ENCODE results near the gene EXOC2. TPM values are rescaled to one million over a fixed set of nuclear protein-coding genes. Genes with fewer than 3 reads are reported as not detected.

Gene EXOC2
- total RNA-seq, 2 donors from 2014 or later, result 17.2 to 24.1 TPM

DNA sequence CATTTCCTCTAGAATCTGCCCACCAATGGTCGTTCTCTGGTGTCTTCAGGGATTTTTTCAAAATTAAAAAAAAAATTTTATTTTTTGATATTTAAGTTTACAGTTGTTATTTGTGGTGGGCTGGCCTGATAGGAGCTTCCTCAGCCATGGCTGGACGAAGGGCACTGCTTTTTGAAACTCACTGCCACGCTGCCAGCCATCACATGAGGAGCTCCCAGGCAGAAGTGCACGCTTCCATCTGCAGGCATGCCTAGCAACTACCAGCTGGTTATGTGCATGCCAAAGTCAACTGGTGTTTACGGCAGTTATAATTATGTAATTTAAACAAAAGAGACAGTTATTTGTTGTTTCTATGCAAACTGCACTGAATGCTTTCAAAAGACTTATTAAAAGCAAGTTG, 196.3 kb downstream of the EXOC2 start:
- Histone ChIP-seq H3K9me3 (no peaks in the 10 kb centered on the region), H3K27ac (no peak overlapping the region), H3K4me3 (no peak overlapping the region), H3K27me3 (replicated peaks; ENCODE audit: insufficient read depth) (no peaks in the 10 kb centered on the region), H3K36me3 (peaks cover 3% of the 10 kb centered on the region), H3K4me1 (ENCODE audit: control insufficient read depth in 1 of 2, low read depth in 2 of 2) (no peaks in the 10 kb centered on the region)
- ATAC-seq (ENCODE audit: insufficient number of reproducible peaks, low FRiP score, low read depth) (no peak), DNase-seq (ENCODE audit: low spot score) (no peak)
- TF ChIP-seq, protein P1, sequence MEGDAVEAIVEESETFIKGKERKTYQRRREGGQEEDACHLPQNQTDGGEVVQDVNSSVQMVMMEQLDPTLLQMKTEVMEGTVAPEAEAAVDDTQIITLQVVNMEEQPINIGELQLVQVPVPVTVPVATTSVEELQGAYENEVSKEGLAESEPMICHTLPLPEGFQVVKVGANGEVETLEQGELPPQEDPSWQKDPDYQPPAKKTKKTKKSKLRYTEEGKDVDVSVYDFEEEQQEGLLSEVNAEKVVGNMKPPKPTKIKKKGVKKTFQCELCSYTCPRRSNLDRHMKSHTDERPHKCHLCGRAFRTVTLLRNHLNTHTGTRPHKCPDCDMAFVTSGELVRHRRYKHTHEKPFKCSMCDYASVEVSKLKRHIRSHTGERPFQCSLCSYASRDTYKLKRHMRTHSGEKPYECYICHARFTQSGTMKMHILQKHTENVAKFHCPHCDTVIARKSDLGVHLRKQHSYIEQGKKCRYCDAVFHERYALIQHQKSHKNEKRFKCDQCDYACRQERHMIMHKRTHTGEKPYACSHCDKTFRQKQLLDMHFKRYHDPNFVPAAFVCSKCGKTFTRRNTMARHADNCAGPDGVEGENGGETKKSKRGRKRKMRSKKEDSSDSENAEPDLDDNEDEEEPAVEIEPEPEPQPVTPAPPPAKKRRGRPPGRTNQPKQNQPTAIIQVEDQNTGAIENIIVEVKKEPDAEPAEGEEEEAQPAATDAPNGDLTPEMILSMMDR (IDR thresholded peaks at IDR 0.05), result no peak

DNA sequence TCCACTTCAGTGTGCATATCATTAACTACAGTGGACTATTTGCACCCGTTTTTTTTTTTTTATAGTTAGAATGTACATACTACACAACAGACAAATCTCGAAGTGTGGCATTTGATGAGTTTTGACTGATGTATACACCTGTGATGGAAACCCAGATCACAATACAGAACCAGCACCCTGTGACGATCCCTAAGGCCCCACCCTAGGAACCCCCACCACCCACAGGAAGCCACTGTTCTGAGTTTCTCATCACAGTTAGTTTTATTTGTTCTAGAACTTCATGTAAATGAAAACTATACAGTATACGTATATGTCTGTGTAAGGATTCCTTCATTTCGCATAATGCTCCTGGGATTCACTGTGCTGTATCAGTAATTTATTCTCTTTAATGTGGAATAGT, 198.5 kb downstream of the EXOC2 start:
- no peak overlapping the region for H3K4me3 ChIP-seq
- H3K9me3 ChIP-seq, result no peaks in the 10 kb centered on the region
- H3K27me3 ChIP-seq (replicated peaks; ENCODE audit: insufficient read depth), result no peaks in the 10 kb centered on the region
- peaks cover 3% of the 10 kb centered on the region for H3K36me3 ChIP-seq
- H3K4me1 ChIP-seq (ENCODE audit: control insufficient read depth in 1 of 2, low read depth in 2 of 2), result no peaks in the 10 kb centered on the region
- no peak for DNase-seq (ENCODE audit: low spot score)
- no peak overlapping the region for H3K27ac ChIP-seq
- ATAC-seq (ENCODE audit: insufficient number of reproducible peaks, low FRiP score, low read depth), result no peak
- TF ChIP-seq, protein P1 (IDR thresholded peaks at IDR 0.05), result no peak

DNA sequence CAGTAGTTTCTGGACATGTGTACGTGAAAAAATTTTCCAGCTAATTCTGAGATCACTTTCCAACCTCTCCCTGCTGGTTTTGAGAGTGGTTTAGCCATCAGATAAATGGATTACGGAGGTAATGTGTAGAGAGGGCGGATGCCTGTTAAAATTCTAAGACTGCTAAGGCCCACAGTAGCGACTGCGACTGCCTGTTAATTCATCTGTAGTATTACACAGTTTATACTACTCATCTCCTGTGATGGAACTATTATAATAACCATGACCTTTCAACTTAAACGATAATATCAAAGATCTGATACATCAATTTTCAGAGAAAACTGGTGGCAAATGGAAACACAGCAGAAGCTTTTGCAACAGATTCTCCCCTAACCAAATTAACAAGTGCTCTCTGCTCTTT, 199.1 kb downstream of the EXOC2 start:
- Histone ChIP-seq H3K36me3 (peaks cover 4% of the 10 kb centered on the region), H3K9me3 (no peaks in the 10 kb centered on the region), H3K27me3 (replicated peaks; ENCODE audit: insufficient read depth) (no peaks in the 10 kb centered on the region), H3K27ac (no peak overlapping the region), H3K4me3 (no peak overlapping the region), H3K4me1 (ENCODE audit: control insufficient read depth in 1 of 2, low read depth in 2 of 2) (no peaks in the 10 kb centered on the region)
- ATAC-seq (ENCODE audit: insufficient number of reproducible peaks, low FRiP score, low read depth), result no peak
- TF ChIP-seq, protein P1 (IDR thresholded peaks at IDR 0.05), result no peak
- no peak for DNase-seq (ENCODE audit: low spot score)

DNA sequence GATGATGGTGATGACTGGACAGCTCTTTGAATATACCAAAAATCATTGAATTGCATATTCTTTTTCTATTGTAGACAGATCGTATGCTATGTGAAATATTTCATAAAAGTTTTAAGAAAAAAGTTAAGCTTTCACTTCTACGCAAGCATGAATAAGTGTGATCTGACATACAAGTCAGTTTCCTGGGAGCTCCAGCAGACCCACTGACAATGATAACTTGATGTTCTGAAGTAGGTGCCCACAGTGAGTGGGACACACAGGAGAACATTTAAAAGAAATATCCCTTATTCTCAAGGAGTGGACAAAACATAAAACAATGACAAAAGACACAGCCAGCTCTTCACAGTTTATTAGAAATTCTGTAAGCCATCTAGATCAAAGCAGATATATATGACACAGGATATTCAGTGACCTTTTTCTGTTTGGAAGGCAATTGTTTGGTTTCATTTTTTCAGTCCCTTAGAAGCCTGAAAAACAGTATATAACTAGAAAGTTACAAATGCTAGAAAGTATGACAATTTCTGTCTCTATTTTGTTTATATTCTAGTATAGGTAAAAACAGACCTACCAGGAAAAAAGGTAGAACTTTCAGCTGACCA, 200.0 kb downstream of the EXOC2 start:
- ATAC-seq (ENCODE audit: insufficient number of reproducible peaks, low FRiP score, low read depth), result no peak
- no peak overlapping the region for H3K4me3 ChIP-seq
- DNase-seq (ENCODE audit: low spot score), result no peak
- H3K4me1 ChIP-seq (ENCODE audit: control insufficient read depth in 1 of 2, low read depth in 2 of 2), result no peaks in the 10 kb centered on the region
- H3K27me3 ChIP-seq (replicated peaks; ENCODE audit: insufficient read depth), result no peaks in the 10 kb centered on the region
- TF ChIP-seq, protein P1 (IDR thresholded peaks at IDR 0.05), result no peak
- H3K36me3 ChIP-seq, result peaks cover 8% of the 10 kb centered on the region
- no peaks in the 10 kb centered on the region for H3K9me3 ChIP-seq
- H3K27ac ChIP-seq, result no peak overlapping the region

DNA sequence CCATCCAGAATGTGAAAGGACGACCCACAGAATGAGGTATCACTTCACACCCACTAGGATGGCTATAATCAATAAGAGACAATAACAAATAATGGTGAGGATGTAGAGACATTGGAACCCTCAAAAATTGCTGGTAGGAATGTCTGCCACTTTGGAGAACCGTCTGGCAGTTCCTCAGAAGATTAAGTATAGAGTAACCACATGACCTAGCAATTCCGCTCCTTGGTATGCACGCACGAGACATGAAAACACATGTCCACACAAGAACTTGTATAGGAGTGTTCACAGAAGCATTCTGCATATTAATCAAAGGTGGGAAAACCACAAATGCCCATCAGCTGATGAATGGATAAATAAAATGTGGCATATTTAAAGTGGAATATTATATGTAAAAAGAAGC, 200.8 kb downstream of the EXOC2 start:
- H3K9me3 ChIP-seq, result no peaks in the 10 kb centered on the region
- no peak for DNase-seq (ENCODE audit: low spot score)
- H3K4me3 ChIP-seq, result no peak overlapping the region
- no peak overlapping the region for H3K27ac ChIP-seq
- H3K27me3 ChIP-seq (replicated peaks; ENCODE audit: insufficient read depth), result no peaks in the 10 kb centered on the region
- TF ChIP-seq, protein P1 (IDR thresholded peaks at IDR 0.05), result no peak
- no peaks in the 10 kb centered on the region for H3K4me1 ChIP-seq (ENCODE audit: control insufficient read depth in 1 of 2, low read depth in 2 of 2)
- peaks cover 8% of the 10 kb centered on the region for H3K36me3 ChIP-seq
- ATAC-seq (ENCODE audit: insufficient number of reproducible peaks, low FRiP score, low read depth), result no peak
